HS-5 (cell line): Measurements from ENCODE around the gene MRPL19.

Experiments
- DNase-seq: peaks from one replicate; pipeline ENCODE4 v3.0.0-alpha.2; 2012; ENCODE audit warnings: low read depth

The MRPL19 gene

DNA sequence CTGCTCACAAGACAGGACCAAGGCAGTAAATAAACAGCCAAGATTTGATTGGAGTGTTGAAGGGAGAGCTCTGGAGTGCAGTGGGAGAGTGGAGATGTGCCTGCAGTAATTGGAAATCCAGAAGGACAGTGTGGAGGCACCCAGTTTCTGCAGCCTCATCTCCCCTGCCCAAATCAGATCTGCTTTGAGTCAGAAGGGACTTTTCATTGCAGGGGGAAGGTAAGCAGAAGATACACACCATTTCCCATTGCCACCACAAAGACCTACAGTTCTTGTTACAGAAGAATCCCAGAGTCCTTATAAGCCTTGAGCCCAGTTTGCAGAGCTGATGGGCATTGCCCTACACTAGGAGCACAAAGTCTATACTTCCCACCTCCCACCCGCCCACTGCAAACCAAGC is 91.4 kb downstream of the MRPL19 start:
- no peak for DNase-seq
